Kidney epithelial cell (primary cell): ENCODE measurements around the gene DYNC1I1. TPM values are rescaled to one million over a fixed set of nuclear protein-coding genes. Genes with fewer than 3 reads are reported as not detected.

ENCODE experiments used
- DNase-seq: peaks from one replicate; pipeline ENCODE4 v3.0.0-alpha.2; 2010; ENCODE audit warnings: low read depth
- H3K27me3 ChIP-seq: 2 replicates; pipeline ENCODE4 v1.6.0; 2011; ENCODE audit warnings: low read length; ENCODE audit not compliant: control insufficient read depth, insufficient read depth
- H3K36me3 ChIP-seq: 2 replicates; pipeline ENCODE4 v1.5.1; 2011; ENCODE audit warnings: low read length; ENCODE audit not compliant: control insufficient read depth, insufficient read depth
- H3K4me3 ChIP-seq: 2 replicates; pipeline ENCODE4 v1.5.1; 2011; ENCODE audit warnings: low read depth, mild to moderate bottlenecking, control low read depth, low read length
- CTCF ChIP-seq: IDR thresholded peaks from 2 replicates; pipeline ENCODE4 v1.5.1; 2011; ENCODE audit warnings: mild to moderate bottlenecking, moderate library complexity, low read length, control low read depth, inconsistent platforms; ENCODE audit not compliant: insufficient read depth, poor library complexity, severe bottlenecking
- total RNA-seq: library from RNA; depleted of rRNA; stranded (reverse); fragments of >200 nt; gene quantifications from 2 replicates; pipeline ENCODE4 v1.2.3, GENCODE V29; 2015

DYNC1I1 gene
- total RNA-seq, 1 donor from 2014 or later, result 0.08 TPM

DNA sequence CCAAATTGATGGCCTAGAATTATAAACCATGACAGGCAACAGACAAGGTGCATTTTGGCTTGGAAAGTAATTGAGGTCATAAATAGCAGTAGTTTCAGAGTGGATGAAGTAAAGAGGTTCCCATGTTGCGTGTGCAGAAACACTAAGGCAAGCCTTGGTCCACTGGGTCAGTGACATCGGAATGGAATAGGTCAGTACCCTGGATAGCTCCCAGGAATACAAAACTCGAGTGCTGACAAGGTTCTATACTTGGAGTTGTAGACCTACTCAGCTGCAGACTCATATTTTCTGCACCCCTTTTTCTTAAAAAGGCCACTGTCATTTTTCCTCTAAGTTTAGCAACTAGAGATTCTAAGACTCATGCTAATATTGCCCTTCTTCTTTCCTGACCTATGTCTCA, 132.8 kb downstream of the DYNC1I1 start:
- TF ChIP-seq CTCF, result no peak

DNA sequence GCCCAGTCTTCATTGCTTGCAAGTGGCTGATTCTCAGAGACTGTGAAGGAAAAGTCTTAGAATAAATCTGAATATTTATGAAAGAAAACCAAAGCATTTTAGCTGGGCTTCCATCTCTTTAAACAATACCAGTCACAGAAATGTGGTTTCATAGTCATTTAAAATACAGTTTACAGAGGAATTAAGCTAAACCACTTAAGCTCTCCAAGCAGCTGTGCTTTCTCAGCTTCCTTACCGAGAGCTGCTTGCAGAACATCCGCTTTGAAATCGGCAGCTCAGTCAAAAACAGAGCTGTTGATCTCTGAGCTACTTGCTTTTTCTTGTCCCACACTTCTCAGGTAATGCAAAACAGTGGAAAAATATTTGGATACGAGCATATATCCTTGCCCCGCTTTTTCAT, 134.5 kb downstream of the DYNC1I1 start:
- Histone ChIP-seq H3K4me3 (no peak overlapping the region), H3K36me3 (no peaks in the 10 kb centered on the region), H3K27me3 (no peaks in the 10 kb centered on the region)
- TF ChIP-seq CTCF, result no peak
- no peak for DNase-seq

More for the DNA sequence above, 132.8 kb downstream of the DYNC1I1 start:
- H3K27me3 ChIP-seq, result no peaks in the 10 kb centered on the region
- H3K4me3 ChIP-seq, result no peak overlapping the region
- DNase-seq, result no peak
- no peaks in the 10 kb centered on the region for H3K36me3 ChIP-seq

DNA sequence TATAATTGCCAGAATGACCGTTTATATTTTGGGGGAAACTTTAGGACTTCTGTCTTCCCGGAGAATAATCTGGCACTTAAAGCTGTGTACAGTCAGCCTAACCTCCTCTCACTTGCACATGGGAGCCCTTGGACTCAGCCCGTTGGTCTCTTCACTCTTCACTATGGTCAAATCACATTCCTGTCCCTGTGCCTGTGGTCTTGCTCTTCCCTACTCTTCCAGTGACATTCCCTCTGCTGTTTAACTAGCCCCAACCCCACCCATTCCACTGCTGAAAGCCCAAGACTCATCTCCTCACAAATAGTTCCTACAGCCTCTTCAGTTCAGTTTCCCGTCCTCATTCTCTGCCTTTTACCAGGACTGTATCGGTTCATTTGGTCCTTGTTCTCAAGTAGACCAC, 135.0 kb downstream of the DYNC1I1 start:
- no peaks in the 10 kb centered on the region for H3K36me3 ChIP-seq
- no peak for TF ChIP-seq CTCF
- no peak for DNase-seq
- no peak overlapping the region for H3K4me3 ChIP-seq
- H3K27me3 ChIP-seq, result no peaks in the 10 kb centered on the region

- Histone ChIP-seq H3K27me3 (no peaks in the 10 kb centered on the region), H3K36me3 (no peaks in the 10 kb centered on the region), H3K4me3 (no peak overlapping the region)
- TF ChIP-seq CTCF, result no peak
- no peak for DNase-seq
Measured at GRCh38 chr7:95908499-95908898, 136.1 kb downstream of the DYNC1I1 start.

DNA sequence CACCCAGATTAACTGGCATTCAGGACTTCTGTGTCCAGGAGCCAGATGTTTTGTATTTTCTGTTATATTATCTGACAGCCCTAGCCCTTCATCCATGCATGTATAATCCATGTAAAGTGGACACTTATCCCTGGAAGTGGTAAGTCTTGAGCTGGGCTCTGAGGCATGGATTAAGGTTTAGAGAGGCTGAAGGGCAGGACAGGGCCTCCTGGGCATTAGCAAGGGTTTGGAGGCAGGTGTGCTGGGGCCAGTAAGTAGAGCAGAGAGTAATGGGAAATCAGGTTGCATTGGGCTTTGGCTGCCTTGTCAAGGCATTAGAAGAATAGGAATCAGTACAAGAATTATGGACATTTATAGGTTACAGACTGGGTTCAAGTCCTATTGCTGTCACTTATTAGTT, 138.0 kb downstream of the DYNC1I1 start:
- Histone ChIP-seq H3K4me3 (no peak overlapping the region), H3K27me3 (peaks cover 3% of the 10 kb centered on the region), H3K36me3 (no peaks in the 10 kb centered on the region)
- no peak for TF ChIP-seq CTCF
- DNase-seq, result no peak

DNA sequence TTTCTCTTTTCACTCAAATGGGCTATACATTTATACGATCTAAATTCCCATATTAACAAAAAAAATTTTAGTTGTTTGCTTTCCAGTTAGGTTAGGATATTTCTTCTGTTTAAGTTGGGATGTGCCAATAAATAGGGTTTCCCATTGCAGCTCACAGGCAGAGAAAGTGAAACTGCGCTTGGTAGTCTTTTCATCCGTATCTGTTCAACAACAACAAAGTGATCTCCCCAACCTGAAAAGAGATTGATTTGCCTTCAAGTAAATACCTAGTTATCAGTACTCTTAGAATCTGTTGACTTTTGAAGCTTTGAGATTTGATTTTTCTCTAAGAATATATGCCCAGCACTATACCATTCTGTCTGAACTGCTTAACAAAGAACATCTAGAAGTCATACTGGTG, 143.4 kb downstream of the DYNC1I1 start:
- Histone ChIP-seq H3K4me3 (no peak overlapping the region), H3K27me3 (peaks cover 5% of the 10 kb centered on the region), H3K36me3 (no peaks in the 10 kb centered on the region)
- TF ChIP-seq CTCF, result no peak
- no peak for DNase-seq
